Kidney (tissue), 14 donors: ENCODE data around the gene ACIN1. TPM values are rescaled to one million over a fixed set of nuclear protein-coding genes. Genes with fewer than 3 reads are reported as not detected.

ENCODE experiments used
- DNase-seq, 5 donors: peaks; one replicate each; pipeline ENCODE4 v3.0.0-alpha.2; 2013 to 2020
- FAIRE-seq: peaks from 2 replicates; lab custom pipeline; 2012; peaks lifted over from hg19 to GRCh38; lab: Jason Lieb, UNC
- H3K27ac ChIP-seq, 2 donors: one replicate each; pipeline ENCODE4 v1.7.0; 2013; ENCODE audit warnings: low read depth in 2 of 2, low read length in 2 of 2, inconsistent platforms in 1 of 2
- H3K27me3 ChIP-seq: one replicate; pipeline ENCODE4 v1.7.1; 2013; ENCODE audit warnings: low read length, inconsistent platforms; ENCODE audit not compliant: control insufficient read depth, insufficient read depth
- H3K36me3 ChIP-seq, 3 donors: one replicate each; pipeline versions ENCODE4 v1.7.0 to v1.7.1; 2013; ENCODE audit warnings: low read length in 3 of 3, control low read depth in 1 of 3, inconsistent platforms in 1 of 3; ENCODE audit not compliant: insufficient read depth in 3 of 3, control insufficient read depth in 2 of 3
- H3K4me1 ChIP-seq, 3 donors: one replicate each; pipeline versions ENCODE4 v1.7.0 to v1.7.1; 2013; ENCODE audit warnings: low read length in 3 of 3, inconsistent platforms in 1 of 3, low read depth in 1 of 3; ENCODE audit not compliant: control insufficient read depth in 2 of 3, insufficient read depth in 2 of 3
- H3K4me3 ChIP-seq, 3 donors: one replicate each; pipeline versions ENCODE4 v1.7.0 to v1.8.1; 2013; ENCODE audit warnings: low read length in 3 of 3, control low read depth in 1 of 3, inconsistent platforms in 1 of 3
- H3K9ac ChIP-seq, 3 donors: one replicate each; pipeline versions ENCODE4 v1.7.0 to v1.7.1; 2013; ENCODE audit warnings: low read length in 3 of 3, control low read depth in 1 of 3, inconsistent platforms in 1 of 3
- H3K9me3 ChIP-seq, 3 donors: one replicate each; pipeline versions ENCODE4 v1.7.0 to v1.7.1; 2013; ENCODE audit warnings: low read length in 3 of 3, control low read depth in 1 of 3, inconsistent platforms in 1 of 3; ENCODE audit not compliant: control insufficient read depth in 2 of 3, insufficient read depth in 1 of 3
- CTCF ChIP-seq: IDR thresholded peaks from 3 replicates; pipeline ENCODE4 v1.5.1; 2012; ENCODE audit warnings: mild to moderate bottlenecking, moderate library complexity, borderline replicate concordance; ENCODE audit not compliant: insufficient read depth; ENCODE audit errors: extremely low read depth
- intact Hi-C: fragments of 100-400 bp; cut with DNase I; formaldehyde crosslinking; loops from one replicate; pipeline ENCODE4 v1.11.1; 2022
- polyA plus RNA-seq: library from polyadenylated mRNA; stranded (reverse); fragments of 350-450 nt; fragmentation: Illumina TruSeq; extraction: RNeasy Lipid Tissue Mini Kit (QIAGEN cat#74804); gene quantifications from one replicate; pipeline ENCODE4 v1.2.3, GENCODE V29; 2014; ENCODE audit warnings: low read depth, low replicate concordance; ENCODE audit not compliant: insufficient read depth
- total RNA-seq: library from RNA; stranded (reverse); fragmentation: NEBNext Ultra II Directional; extraction: Animal tissue kit (Norgen Biotek cat#: 25700); gene quantifications from one replicate; pipeline ENCODE4 v1.2.1, GENCODE V29; 2021
- donor health status: control.
- donor health status: control.
- donor health status: control.
- donor health status: control.
- donor health status: control.
- donor health status: DM: yes; HTN: yes; CAD: no.
- donor health status: Normal renal cell carcinoma (clear cell type).

ACIN1 gene
- total and polyA plus RNA-seq, 2 donors from 2014 or later = 54.9 to 150 TPM

GRCh38 chr14:23142826-23143225 is 47.9 kb upstream of the ACIN1 start:
- DNase-seq (no peak), FAIRE-seq (no peak)
- Histone ChIP-seq H3K9me3 (no peaks in the 10 kb centered on the region), H3K4me3 (no peak overlapping the region), H3K27ac (peak overlapping the region; percentile 33 to 59), H3K36me3 (peaks cover 0 to 37% (median 21%) of the 10 kb centered on the region in 3 donors), H3K9ac (no peak overlapping the region), H3K4me1 (peaks cover 0 to 12% (median 5%) of the 10 kb centered on the region in 3 donors), H3K27me3 (no peaks in the 10 kb centered on the region)
- TF ChIP-seq CTCF = no peak
- intact Hi-C loops = no loop called here

GRCh38 chr14:23141706-23142444 is 46.9 kb upstream of the ACIN1 start:
- no peak for TF ChIP-seq CTCF
- no peaks in the 10 kb centered on the region for H3K27me3 ChIP-seq
- DNase-seq = peak in 3 of 5 donors; percentile 51 to 65 (median 64)
- H3K4me3 ChIP-seq = no peak overlapping the region
- H3K4me1 ChIP-seq = peaks cover 0 to 10% (median 5%) of the 10 kb centered on the region in 3 donors
- intact Hi-C loops = no loop called here
- no peak for FAIRE-seq
- no peaks in the 10 kb centered on the region for H3K9me3 ChIP-seq
- peaks cover 0 to 38% (median 25%) of the 10 kb centered on the region in 3 donors for H3K36me3 ChIP-seq
- H3K9ac ChIP-seq = no peak overlapping the region
- H3K27ac ChIP-seq = peak overlapping the region; percentile 59 to 75

- peak overlapping the region in 1 of 2 donors; percentile 20 for H3K27ac ChIP-seq
- H3K4me3 ChIP-seq = no peak overlapping the region
- TF ChIP-seq CTCF = no peak
- FAIRE-seq (no peak), DNase-seq (no peak)
- peaks cover 0 to 43% (median 29%) of the 10 kb centered on the region in 3 donors for H3K36me3 ChIP-seq
- H3K9me3 ChIP-seq = no peaks in the 10 kb centered on the region
- H3K9ac ChIP-seq = no peak overlapping the region
- intact Hi-C loops = no loop called here
- H3K4me1 ChIP-seq = peaks cover 0 to 7% (median 5%) of the 10 kb centered on the region in 3 donors
- no peaks in the 10 kb centered on the region for H3K27me3 ChIP-seq
Measured at GRCh38 chr14:23140371-23140770, 45.4 kb upstream of the ACIN1 start.
